BE2C (cell line): ENCODE measurements around the gene ITGB8.
"Not testable (repeated sequence)": the region's sequence is repeated elsewhere in the genome, so short reads cannot be mapped to it uniquely, and the experiment has no call there.

Experiments
- DNase-seq: peaks from one replicate; pipeline ENCODE4 v3.0.0-alpha.2; 2020
- H3K27me3 ChIP-seq: fragments of 250-450 bp; sonication (Bioruptor Pico); 2 replicates; pipeline ENCODE4 v1.5.1; 2020; ENCODE audit warnings: mild to moderate bottlenecking
- H3K36me3 ChIP-seq: fragments of 250-450 bp; sonication (Bioruptor Pico); 2 replicates; pipeline ENCODE4 v1.5.1; 2020; ENCODE audit warnings: mild to moderate bottlenecking
- H3K4me1 ChIP-seq: fragments of 250-450 bp; sonication (Bioruptor Pico); 2 replicates; pipeline ENCODE4 v1.5.1; 2020
- H3K4me3 ChIP-seq: 2 replicates; pipeline ENCODE4 v1.5.1; 2011; ENCODE audit warnings: low read depth, low read length
- H3K9me3 ChIP-seq: fragments of 250-450 bp; sonication (Bioruptor Pico); 2 replicates; pipeline ENCODE4 v1.5.1; 2020
- CTCF ChIP-seq: IDR thresholded peaks from 2 replicates; pipeline ENCODE4 v1.5.1; 2012; ENCODE audit warnings: mild to moderate bottlenecking, low read depth, low read length

Gene ITGB8

GRCh38 chr7:20299145-20299544, 31.6 kb upstream of the ITGB8 start:
- no peaks in the 10 kb centered on the region for H3K36me3 ChIP-seq
- no peak overlapping the region for H3K4me3 ChIP-seq
- no peaks in the 10 kb centered on the region for H3K4me1 ChIP-seq
- H3K27me3 ChIP-seq, result no peaks in the 10 kb centered on the region
- no peaks in the 10 kb centered on the region for H3K9me3 ChIP-seq
- no peak for TF ChIP-seq CTCF
- no peak for DNase-seq

- no peak for DNase-seq
These were observed 30.9 kb upstream of the ITGB8 start for GRCh38 chr7:20299647-20300312.

GRCh38 chr7:20301311-20301939, 29.3 kb upstream of the ITGB8 start:
- H3K36me3 ChIP-seq, result no peaks in the 10 kb centered on the region
- no peak overlapping the region for H3K4me3 ChIP-seq
- H3K9me3 ChIP-seq, result no peaks in the 10 kb centered on the region
- no peak for DNase-seq
- no peaks in the 10 kb centered on the region for H3K4me1 ChIP-seq
- TF ChIP-seq CTCF, result no peak
- no peaks in the 10 kb centered on the region for H3K27me3 ChIP-seq

More at GRCh38 chr7:20299647-20300312, 30.9 kb upstream of the ITGB8 start:
- no peak overlapping the region for H3K4me3 ChIP-seq
- H3K27me3 ChIP-seq, result no peaks in the 10 kb centered on the region
- no peak for TF ChIP-seq CTCF
- H3K9me3 ChIP-seq, result no peaks in the 10 kb centered on the region
- no peaks in the 10 kb centered on the region for H3K36me3 ChIP-seq
- H3K4me1 ChIP-seq, result no peaks in the 10 kb centered on the region

- not testable (repeated sequence) for H3K9me3 ChIP-seq, H3K4me3 ChIP-seq, DNase-seq, H3K36me3 ChIP-seq, H3K27me3 ChIP-seq, H3K4me1 ChIP-seq
These were observed 28.4 kb upstream of the ITGB8 start for GRCh38 chr7:20302300-20302699.

GRCh38 chr7:20302891-20303290, 27.8 kb upstream of the ITGB8 start:
- no peak for DNase-seq
- H3K9me3 ChIP-seq, result no peaks in the 10 kb centered on the region
- H3K36me3 ChIP-seq, result no peaks in the 10 kb centered on the region
- no peaks in the 10 kb centered on the region for H3K27me3 ChIP-seq
- H3K4me1 ChIP-seq, result no peaks in the 10 kb centered on the region
- no peak overlapping the region for H3K4me3 ChIP-seq
- no peak for TF ChIP-seq CTCF

- no peaks in the 10 kb centered on the region for H3K4me1 ChIP-seq
- no peaks in the 10 kb centered on the region for H3K36me3 ChIP-seq
- no peak for TF ChIP-seq CTCF
- DNase-seq, result no peak
- no peaks in the 10 kb centered on the region for H3K9me3 ChIP-seq
- H3K4me3 ChIP-seq, result no peak overlapping the region
- no peaks in the 10 kb centered on the region for H3K27me3 ChIP-seq
These were observed 26.3 kb upstream of the ITGB8 start for GRCh38 chr7:20304366-20304765.
